Astrocyte (in vitro differentiated cells and primary cell): ENCODE results near the gene CNKSR3. TPM values are rescaled to one million over a fixed set of nuclear protein-coding genes. Genes with fewer than 3 reads are reported as not detected.

ENCODE experiments used
- DNase-seq: peaks from one replicate; pipeline ENCODE4 v3.0.0-alpha.2; 2010; ENCODE audit warnings: low read depth
- FAIRE-seq: peaks from 2 replicates; lab custom pipeline; 2011; peaks lifted over from hg19 to GRCh38; lab: Jason Lieb, UNC
- H2AFZ ChIP-seq: 2 replicates; pipeline ENCODE4 v1.6.0; 2012; ENCODE audit warnings: low read depth, low read length, inconsistent platforms
- H3K27ac ChIP-seq: 2 replicates; pipeline ENCODE4 v1.5.1; 2011; ENCODE audit warnings: low read depth, low read length, inconsistent platforms
- H3K27me3 ChIP-seq: 2 replicates; pipeline ENCODE4 v1.6.0; 2011; ENCODE audit warnings: low read length, inconsistent platforms; ENCODE audit not compliant: insufficient read depth
- H3K36me3 ChIP-seq: 2 replicates; pipeline ENCODE4 v1.5.1; 2011; ENCODE audit warnings: low read length, inconsistent platforms; ENCODE audit not compliant: insufficient read depth
- H3K4me1 ChIP-seq: 2 replicates; pipeline ENCODE4 v1.5.1; 2011; ENCODE audit warnings: low read length, inconsistent platforms; ENCODE audit not compliant: insufficient read depth
- H3K4me2 ChIP-seq: 2 replicates; pipeline ENCODE4 v1.6.0; 2012; ENCODE audit warnings: low read length, inconsistent platforms
- H3K4me3 ChIP-seq: 2 replicates; pipeline ENCODE4 v1.5.1; 2011; ENCODE audit warnings: low read depth, mild to moderate bottlenecking, low read length, inconsistent platforms; ENCODE audit not compliant: insufficient read depth
- H3K79me2 ChIP-seq: 2 replicates; pipeline ENCODE4 v1.6.0; 2012; ENCODE audit warnings: mild to moderate bottlenecking, low read length, inconsistent platforms; ENCODE audit not compliant: insufficient read depth
- H3K9ac ChIP-seq: 2 replicates; pipeline ENCODE4 v1.6.0; 2012; ENCODE audit warnings: mild to moderate bottlenecking, low read length, inconsistent platforms
- H3K9me3 ChIP-seq: 2 replicates; pipeline ENCODE4 v1.5.1; 2012; ENCODE audit warnings: low read depth, mild to moderate bottlenecking, low read length, inconsistent platforms; ENCODE audit not compliant: insufficient read depth
- H4K20me1 ChIP-seq: 2 replicates; pipeline ENCODE4 v1.6.0; 2012; ENCODE audit warnings: low read length, inconsistent platforms; ENCODE audit not compliant: insufficient read depth
- H3K27ac Mint-ChIP-seq: one replicate; pipeline ENCODE4 v1.8.0; 2021; ENCODE audit warnings: mild to moderate bottlenecking, mixed read lengths; ENCODE audit not compliant: unreplicated experiment
- H3K27me3 Mint-ChIP-seq: one replicate; pipeline ENCODE4 v1.8.0; 2021; ENCODE audit warnings: low read depth, mixed read lengths; ENCODE audit not compliant: unreplicated experiment
- H3K36me3 Mint-ChIP-seq: one replicate; pipeline ENCODE4 v1.8.0; 2021; ENCODE audit warnings: low read depth, mixed read lengths; ENCODE audit not compliant: unreplicated experiment
- H3K4me1 Mint-ChIP-seq: one replicate; pipeline ENCODE4 v1.8.0; 2021; ENCODE audit warnings: low read depth, mixed read lengths; ENCODE audit not compliant: unreplicated experiment
- H3K4me3 Mint-ChIP-seq: one replicate; pipeline ENCODE4 v1.8.0; 2021; ENCODE audit warnings: mild to moderate bottlenecking, moderate library complexity, mixed read lengths; ENCODE audit not compliant: unreplicated experiment
- H3K9me3 Mint-ChIP-seq: one replicate; pipeline ENCODE4 v1.8.0; 2021; ENCODE audit warnings: mild to moderate bottlenecking, mixed read lengths; ENCODE audit not compliant: unreplicated experiment
- EZH2 ChIP-seq: IDR thresholded peaks from 2 replicates; pipeline ENCODE4 v1.6.1; 2012; ENCODE audit warnings: mild to moderate bottlenecking, low read length, inconsistent platforms; ENCODE audit not compliant: insufficient read depth
- total RNA-seq: library from RNA; stranded (reverse); gene quantifications from 2 replicates; pipeline ENCODE4 v1.2.1, GENCODE V29; 2021
- TF ChIP-seq, protein P1 (sequence below): IDR thresholded peaks from 2 replicates; pipeline ENCODE4 v1.5.1; 2011; ENCODE audit warnings: low read depth, mild to moderate bottlenecking, inconsistent platforms, low read length, moderate library complexity; ENCODE audit not compliant: insufficient read depth

Gene CNKSR3
- total RNA-seq, 1 donor from 2014 or later = 11.1 TPM

DNA sequence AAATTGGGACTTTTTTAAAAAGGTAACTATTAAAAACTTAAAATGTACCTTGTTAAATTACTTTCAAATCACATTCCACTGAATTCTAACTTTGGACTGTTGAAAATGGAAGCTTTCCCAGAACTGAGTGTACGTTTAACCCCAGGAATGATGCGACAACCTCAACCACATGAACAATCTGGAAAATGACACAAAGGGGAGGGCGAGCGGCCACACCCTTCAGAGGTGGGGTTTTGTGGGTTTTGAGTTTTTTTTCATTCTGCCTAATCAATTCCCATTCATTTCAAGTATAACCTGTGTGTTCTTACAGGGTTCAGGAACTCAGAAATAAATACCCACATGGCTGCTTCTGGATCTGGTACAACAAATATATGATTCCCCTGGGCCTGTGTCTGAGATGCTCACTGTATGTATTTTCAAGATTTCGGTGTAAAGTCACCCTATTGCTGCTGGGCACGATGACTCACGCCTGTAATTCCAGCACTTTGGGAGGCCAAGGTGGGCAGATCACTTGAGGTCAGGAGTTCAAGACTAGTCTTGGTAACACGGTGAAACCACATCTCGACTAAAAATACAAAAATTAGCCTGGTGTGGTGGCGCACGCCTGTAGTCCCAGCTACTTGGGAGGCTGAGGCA is 21.6 kb downstream of the CNKSR3 start:
- Histone ChIP-seq H3K4me2 (peak overlapping the region; percentile 60), H3K27ac (peak overlapping the region; percentile 80)
- TF ChIP-seq, protein P1, sequence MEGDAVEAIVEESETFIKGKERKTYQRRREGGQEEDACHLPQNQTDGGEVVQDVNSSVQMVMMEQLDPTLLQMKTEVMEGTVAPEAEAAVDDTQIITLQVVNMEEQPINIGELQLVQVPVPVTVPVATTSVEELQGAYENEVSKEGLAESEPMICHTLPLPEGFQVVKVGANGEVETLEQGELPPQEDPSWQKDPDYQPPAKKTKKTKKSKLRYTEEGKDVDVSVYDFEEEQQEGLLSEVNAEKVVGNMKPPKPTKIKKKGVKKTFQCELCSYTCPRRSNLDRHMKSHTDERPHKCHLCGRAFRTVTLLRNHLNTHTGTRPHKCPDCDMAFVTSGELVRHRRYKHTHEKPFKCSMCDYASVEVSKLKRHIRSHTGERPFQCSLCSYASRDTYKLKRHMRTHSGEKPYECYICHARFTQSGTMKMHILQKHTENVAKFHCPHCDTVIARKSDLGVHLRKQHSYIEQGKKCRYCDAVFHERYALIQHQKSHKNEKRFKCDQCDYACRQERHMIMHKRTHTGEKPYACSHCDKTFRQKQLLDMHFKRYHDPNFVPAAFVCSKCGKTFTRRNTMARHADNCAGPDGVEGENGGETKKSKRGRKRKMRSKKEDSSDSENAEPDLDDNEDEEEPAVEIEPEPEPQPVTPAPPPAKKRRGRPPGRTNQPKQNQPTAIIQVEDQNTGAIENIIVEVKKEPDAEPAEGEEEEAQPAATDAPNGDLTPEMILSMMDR = no peak
- TF ChIP-seq EZH2 = no peak

DNA sequence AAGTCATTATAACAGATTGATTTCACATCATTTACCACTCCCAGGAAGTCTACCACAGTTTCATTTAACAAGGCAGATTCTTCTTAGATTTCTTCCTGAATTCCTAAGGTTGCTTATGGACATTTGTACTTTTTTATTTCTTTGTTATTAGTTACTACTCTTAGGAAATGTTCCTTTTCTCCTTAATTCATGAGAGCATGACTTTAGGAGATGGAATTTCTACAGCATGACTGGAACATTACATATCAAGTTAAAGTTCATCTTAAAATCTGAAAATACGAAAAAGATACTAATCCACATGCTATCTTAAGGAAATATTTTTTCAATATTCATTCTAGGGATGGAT is 22.3 kb downstream of the CNKSR3 start:
- H3K27me3 Mint-ChIP-seq = no peaks in the 10 kb centered on the region

More for the DNA sequence above, 21.6 kb downstream of the CNKSR3 start:
- DNase-seq = peak; percentile 83
- Histone ChIP-seq H3K4me1 (peaks cover 14% of the 10 kb centered on the region), H3K36me3 (no peaks in the 10 kb centered on the region), H3K27me3 (no peaks in the 10 kb centered on the region), H3K4me3 (no peak overlapping the region), H4K20me1 (no peaks in the 10 kb centered on the region), H2AFZ (no peak overlapping the region), H3K79me2 (peaks cover 17% of the 10 kb centered on the region), H3K9me3 (no peaks in the 10 kb centered on the region), H3K9ac (peak overlapping the region; percentile 47)
- Mint-ChIP-seq H3K4me1 (peaks cover 10% of the 10 kb centered on the region), H3K9me3 (no peaks in the 10 kb centered on the region), H3K36me3 (no peaks in the 10 kb centered on the region), H3K27ac (peak overlapping the region; percentile 13), H3K27me3 (no peaks in the 10 kb centered on the region), H3K4me3 (no peak overlapping the region)
- FAIRE-seq = no peak

More for the DNA sequence above, 22.3 kb downstream of the CNKSR3 start:
- FAIRE-seq = peak; percentile 13
- Mint-ChIP-seq H3K27ac (no peak overlapping the region), H3K36me3 (no peaks in the 10 kb centered on the region), H3K9me3 (no peaks in the 10 kb centered on the region), H3K4me3 (no peak overlapping the region), H3K4me1 (peaks cover 10% of the 10 kb centered on the region)
- TF ChIP-seq, protein P1 = no peak
- peak; percentile 39 for DNase-seq
- H3K4me1 ChIP-seq = peaks cover 14% of the 10 kb centered on the region
- H3K9me3 ChIP-seq = no peaks in the 10 kb centered on the region
- no peaks in the 10 kb centered on the region for H4K20me1 ChIP-seq
- no peaks in the 10 kb centered on the region for H3K36me3 ChIP-seq
- no peaks in the 10 kb centered on the region for H3K27me3 ChIP-seq
- peak overlapping the region; percentile 47 for H3K9ac ChIP-seq
- peak overlapping the region; percentile 60 for H3K4me2 ChIP-seq
- H3K4me3 ChIP-seq = no peak overlapping the region
- H3K27ac ChIP-seq = peak overlapping the region; percentile 80
- no peak overlapping the region for H2AFZ ChIP-seq
- H3K79me2 ChIP-seq = peaks cover 15% of the 10 kb centered on the region
